CD4-positive, alpha-beta T cell (primary cell): ENCODE results near the gene ZNF710. TPM values are rescaled to one million over a fixed set of nuclear protein-coding genes. Genes with fewer than 3 reads are reported as not detected.

Source experiments
- ATAC-seq: fragments of 200-7000 bp; cut with Tn5 transposase; one replicate; pipeline ENCODE4 v1.10.0; 2022; ENCODE audit warnings: mild to moderate bottlenecking; ENCODE audit not compliant: poor library complexity
- CTCF ChIA-PET: fragments of 350-600 bp; sonication (Branson Sonifier 250); formaldehyde crosslinking; loops from one replicate; lab custom pipeline; 2021; ENCODE audit warnings: antibody characterized with exemption, inconsistent platforms; lab: Charles Lee
- POLR2A ChIA-PET: fragments of 350-600 bp; sonication (Branson Sonifier 250); formaldehyde crosslinking; loops from one replicate; lab custom pipeline; 2021; ENCODE audit warnings: antibody characterized with exemption, inconsistent platforms; lab: Charles Lee
- DNase-seq, 14 experiments: peaks; one replicate each; pipeline ENCODE4 v3.0.0-alpha.2; 2013 to 2020; ENCODE audit warnings: mixed read lengths in 2 of 14
- H3K27ac ChIP-seq, 2 donors: one replicate each; pipeline versions ENCODE4 v1.5.1 to v1.7.0; 2013; ENCODE audit warnings: low read length in 2 of 2, low read depth in 1 of 2, mild to moderate bottlenecking in 1 of 2
- H3K27me3 ChIP-seq, 2 experiments: 1 replicate in 1 of 2; 2 replicates in 1 of 2; pipeline versions ENCODE4 v1.6.1 to v1.7.0; 2013; ENCODE audit warnings: low read length in 2 of 2, control low read depth in 1 of 2, mild to moderate bottlenecking in 1 of 2, moderate library complexity in 1 of 2; ENCODE audit not compliant: insufficient read depth in 2 of 2, control insufficient read depth in 1 of 2
- H3K36me3 ChIP-seq: one replicate; pipeline ENCODE4 v1.6.1; 2013; ENCODE audit warnings: low read length, control low read depth; ENCODE audit not compliant: insufficient read depth
- H3K4me1 ChIP-seq: one replicate; pipeline ENCODE4 v1.6.1; 2013; ENCODE audit warnings: low read length, control low read depth; ENCODE audit not compliant: insufficient read depth
- H3K4me3 ChIP-seq: one replicate; pipeline ENCODE4 v1.5.1; 2013; ENCODE audit warnings: mild to moderate bottlenecking, low read length, moderate library complexity
- H3K9me3 ChIP-seq, 2 experiments: 1 replicate in 1 of 2; 2 replicates in 1 of 2; pipeline versions ENCODE4 v1.6.1 to v1.7.0; 2013; ENCODE audit warnings: low read length in 2 of 2, mild to moderate bottlenecking in 2 of 2, control low read depth in 1 of 2, moderate library complexity in 1 of 2; ENCODE audit not compliant: control insufficient read depth in 1 of 2, insufficient read depth in 1 of 2
- H3K27ac Mint-ChIP-seq: one replicate; pipeline ENCODE4 v1.8.0; 2020; ENCODE audit warnings: mixed read lengths
- H3K27me3 Mint-ChIP-seq: one replicate; pipeline ENCODE4 v1.8.0; 2021; ENCODE audit warnings: mixed read lengths
- H3K36me3 Mint-ChIP-seq: one replicate; pipeline ENCODE4 v1.8.0; 2021; ENCODE audit warnings: low read depth, mixed read lengths
- H3K4me1 Mint-ChIP-seq: one replicate; pipeline ENCODE4 v1.8.0; 2021; ENCODE audit warnings: low read depth, mixed read lengths
- H3K4me3 Mint-ChIP-seq: one replicate; pipeline ENCODE4 v1.8.0; 2020; ENCODE audit warnings: mild to moderate bottlenecking, mixed read lengths
- H3K9me3 Mint-ChIP-seq: one replicate; pipeline ENCODE4 v1.8.0; 2020; ENCODE audit warnings: mixed read lengths
- CTCF ChIP-seq: fragments of 200-600 bp; IDR thresholded peaks from one replicate; pipeline ENCODE4 v1.8.0; 2022; ENCODE audit warnings: antibody characterized with exemption, mild to moderate bottlenecking
- intact Hi-C, 2 experiments: fragments of 100-400 bp; cut with DNase I in 1 of 2; cut with micrococcal nuclease in 1 of 2; formaldehyde crosslinking; loops; one replicate each; pipeline versions ENCODE4 v1.15.1 to v1.9.0; 2023 to 2025; cut with DNase I, micrococcal nuclease
- total RNA-seq, 174 experiments: library from RNA in 2 of 174; stranded (reverse) in 2 of 174; gene quantifications; one replicate each; pipeline ENCODE4 v1.2.3 and lab custom pipeline; 2021 to 2026

ZNF710 gene
- total RNA-seq, 2 experiments from 2014 or later, result 6.5 to 7.7 TPM

- peak in 2 of 14 experiments; percentile 9 to 31 for DNase-seq
- Mint-ChIP-seq H3K9me3 (peaks cover 3% of the 10 kb centered on the region), H3K27ac (no peak overlapping the region), H3K27me3 (no peaks in the 10 kb centered on the region), H3K4me3 (no peak overlapping the region), H3K4me1 (no peaks in the 10 kb centered on the region), H3K36me3 (no peaks in the 10 kb centered on the region)
- peaks cover 0 to 9% of the 10 kb centered on the region in 2 experiments for H3K27me3 ChIP-seq
- TF ChIP-seq CTCF, result no peak
- CTCF ChIA-PET, result no interaction called here
- intact Hi-C loops, result loop anchor here in 1 of 2 experiments (5.0 kb wide), 1 partner anchor 39 kb away; no protein-coding TSS in a partner anchor
- peaks cover 10 to 15% of the 10 kb centered on the region in 2 experiments for H3K9me3 ChIP-seq
- no peaks in the 10 kb centered on the region for H3K36me3 ChIP-seq
- no peak overlapping the region for H3K27ac ChIP-seq
- no peak for ATAC-seq
- H3K4me3 ChIP-seq, result no peak overlapping the region
- no peaks in the 10 kb centered on the region for H3K4me1 ChIP-seq
- POLR2A ChIA-PET, result no interaction called here
Observed at GRCh38 chr15:89980896-89981295, 20.2 kb upstream of the ZNF710 start.

GRCh38 chr15:89982315-89983055, 18.6 kb upstream of the ZNF710 start:
- no peak for DNase-seq
- POLR2A ChIA-PET, result no interaction called here
- H3K9me3 Mint-ChIP-seq, result peaks cover 3% of the 10 kb centered on the region
- no peaks in the 10 kb centered on the region for H3K36me3 Mint-ChIP-seq
- TF ChIP-seq CTCF, result no peak
- Histone ChIP-seq H3K4me3 (no peak overlapping the region), H3K36me3 (no peaks in the 10 kb centered on the region), H3K27me3 (peaks cover 0 to 9% of the 10 kb centered on the region in 2 experiments), H3K4me1 (no peaks in the 10 kb centered on the region), H3K27ac (no peak overlapping the region), H3K9me3 (peaks cover 10 to 12% of the 10 kb centered on the region in 2 experiments)
- no peaks in the 10 kb centered on the region for H3K27me3 Mint-ChIP-seq
- no peaks in the 10 kb centered on the region for H3K4me1 Mint-ChIP-seq
- no peak overlapping the region for H3K4me3 Mint-ChIP-seq
- intact Hi-C loops, result loop anchor here in 1 of 2 experiments (5.0 kb wide), 1 partner anchor 40 kb away; no protein-coding TSS in a partner anchor
- ATAC-seq, result no peak
- H3K27ac Mint-ChIP-seq, result no peak overlapping the region
- CTCF ChIA-PET, result interaction anchor here (0.6 kb wide), 2 partner anchors 136 to 1256 kb away, joined by 3 read pairs; no protein-coding TSS in a partner anchor

GRCh38 chr15:89984001-89984400, 17.1 kb upstream of the ZNF710 start:
- no peak for DNase-seq
- peaks cover 8 to 10% of the 10 kb centered on the region in 2 experiments for H3K9me3 ChIP-seq
- no peak overlapping the region for H3K27ac ChIP-seq
- no peaks in the 10 kb centered on the region for H3K36me3 Mint-ChIP-seq
- no peaks in the 10 kb centered on the region for H3K27me3 Mint-ChIP-seq
- no peaks in the 10 kb centered on the region for H3K4me1 ChIP-seq
- ChIA-PET CTCF (no interaction called here), POLR2A (interaction anchor here (1.0 kb wide), 1 partner anchor 17 kb away, joined by 3 read pairs; the partner anchor contains the start of gene ZNF710)
- no peak overlapping the region for H3K4me3 Mint-ChIP-seq
- no peak for ATAC-seq
- H3K27me3 ChIP-seq, result peaks cover 0 to 9% of the 10 kb centered on the region in 2 experiments
- peaks cover 3% of the 10 kb centered on the region for H3K9me3 Mint-ChIP-seq
- no peaks in the 10 kb centered on the region for H3K4me1 Mint-ChIP-seq
- intact Hi-C loops, result loop anchor here in 1 of 2 experiments (5.0 kb wide), 1 partner anchor 42 kb away; no protein-coding TSS in a partner anchor
- no peak for TF ChIP-seq CTCF
- H3K4me3 ChIP-seq, result no peak overlapping the region
- H3K36me3 ChIP-seq, result no peaks in the 10 kb centered on the region
- H3K27ac Mint-ChIP-seq, result no peak overlapping the region
